ENCODE measurements around the gene PGLYRP1.

PGLYRP1 gene

GRCh38 chr19:46052896-46053295 lies 30.0 kb upstream of the PGLYRP1 start:
- Histone ChIP-seq H3K36me3 (ENCODE audit: control insufficient read depth, insufficient read depth, low read length) (no peaks in the 10 kb centered on the region), H3K9ac (ENCODE audit: low read depth, low read length) (no peak overlapping the region), H3K27ac (ENCODE audit: low read depth, low read length) (no peak overlapping the region), H3K4me1 (ENCODE audit: control insufficient read depth, insufficient read depth, low read length) (no peaks in the 10 kb centered on the region), H3K4me3 (ENCODE audit: low read depth, low read length) (no peak overlapping the region), H3K9me3 (ENCODE audit: control insufficient read depth, insufficient read depth, low read length) (no peaks in the 10 kb centered on the region), H3K27me3 (ENCODE audit: control insufficient read depth, insufficient read depth, low read length) (no peaks in the 10 kb centered on the region; the same call in 1 of the 2 replicates)

- Histone ChIP-seq H3K27ac (ENCODE audit: low read depth, low read length) (no peak overlapping the region), H3K27me3 (ENCODE audit: control insufficient read depth, insufficient read depth, low read length) (peaks cover 4% of the 10 kb centered on the region), H3K36me3 (ENCODE audit: control insufficient read depth, insufficient read depth, low read length) (no peaks in the 10 kb centered on the region), H3K4me3 (ENCODE audit: low read depth, low read length) (no peak overlapping the region), H3K9ac (ENCODE audit: low read depth, low read length) (no peak overlapping the region), H3K4me1 (ENCODE audit: control insufficient read depth, insufficient read depth, low read length) (no peaks in the 10 kb centered on the region), H3K9me3 (ENCODE audit: control insufficient read depth, insufficient read depth, low read length) (no peaks in the 10 kb centered on the region; the same call in 1 of the 2 replicates)
Measured at GRCh38 chr19:46049597-46049996, 26.7 kb upstream of the PGLYRP1 start.

DNA sequence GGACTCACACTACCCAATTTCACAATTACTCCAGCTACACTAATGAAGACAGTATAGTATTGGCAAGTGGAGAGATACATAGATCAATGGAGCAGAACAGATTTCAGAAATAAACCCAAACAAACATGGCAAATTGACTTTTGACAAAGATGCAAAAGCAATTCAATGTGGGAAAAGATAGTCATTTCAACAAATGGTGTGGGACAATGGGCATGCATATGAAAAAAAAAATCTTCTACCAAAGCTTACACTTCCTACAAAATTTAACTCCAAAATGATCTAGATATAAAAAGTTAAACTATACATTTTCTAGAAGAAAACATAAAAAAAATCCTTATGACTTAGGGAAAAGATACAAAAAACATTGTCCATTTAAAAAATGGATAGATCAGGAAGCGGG lies 20.7 kb upstream of the PGLYRP1 start:
- Histone ChIP-seq H3K36me3 (ENCODE audit: control insufficient read depth, insufficient read depth, low read length) (no peaks in the 10 kb centered on the region), H3K4me3 (ENCODE audit: low read depth, low read length) (no peak overlapping the region), H3K9ac (ENCODE audit: low read depth, low read length) (no peak overlapping the region), H3K27ac (ENCODE audit: low read depth, low read length) (no peak overlapping the region), H3K4me1 (ENCODE audit: control insufficient read depth, insufficient read depth, low read length) (no peaks in the 10 kb centered on the region), H3K27me3 (ENCODE audit: control insufficient read depth, insufficient read depth, low read length) (peaks cover 4% of the 10 kb centered on the region; the same call in 1 of the 2 replicates), H3K9me3 (ENCODE audit: control insufficient read depth, insufficient read depth, low read length) (no peaks in the 10 kb centered on the region; the same call in 1 of the 2 replicates)

- Histone ChIP-seq H3K9ac (ENCODE audit: low read depth, low read length) (no peak overlapping the region), H3K4me1 (ENCODE audit: control insufficient read depth, insufficient read depth, low read length) (no peaks in the 10 kb centered on the region), H3K27ac (ENCODE audit: low read depth, low read length) (no peak overlapping the region), H3K9me3 (ENCODE audit: control insufficient read depth, insufficient read depth, low read length) (no peaks in the 10 kb centered on the region; the same call in 1 of the 2 replicates), H3K4me3 (ENCODE audit: low read depth, low read length) (no peak overlapping the region), H3K27me3 (ENCODE audit: control insufficient read depth, insufficient read depth, low read length) (peaks cover 4% of the 10 kb centered on the region; the same call in 1 of the 2 replicates), H3K36me3 (ENCODE audit: control insufficient read depth, insufficient read depth, low read length) (no peaks in the 10 kb centered on the region)
Measured at GRCh38 chr19:46042252-46042883, 19.5 kb upstream of the PGLYRP1 start.

DNA sequence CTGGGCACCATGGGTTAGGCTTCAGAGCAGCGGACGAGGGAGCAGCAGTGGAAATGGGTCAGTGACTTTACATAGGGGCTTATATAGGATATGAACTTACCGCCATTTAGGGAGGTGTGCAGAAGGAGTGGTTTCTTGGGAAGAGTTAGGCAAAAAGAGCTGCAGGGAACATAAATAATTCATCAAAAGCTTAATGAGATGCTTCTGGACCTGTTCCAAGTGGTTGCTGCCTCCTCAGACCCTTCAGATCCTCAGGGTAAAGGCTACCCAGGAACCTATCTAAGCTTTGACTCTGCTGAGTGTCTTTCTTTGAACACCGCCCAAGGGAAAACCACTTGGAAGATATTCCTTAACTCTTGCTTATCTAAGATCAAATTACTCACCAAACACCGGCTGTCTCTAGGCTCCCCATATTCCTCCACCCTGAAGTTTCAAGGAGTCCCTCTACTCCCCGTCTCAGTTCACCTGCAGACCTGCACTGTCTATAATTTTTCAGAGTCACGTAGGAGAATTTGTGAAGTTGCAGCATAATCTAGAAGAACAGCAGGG lies 18.2 kb upstream of the PGLYRP1 start, which contains the start of gene IGFL4:
Gene IGFL4, minus strand, starts transcription at position 51 of the 549 bp plus-strand sequence. Its CDS starts 40 bp downstream, at position 11.
- Histone ChIP-seq H3K4me1 (ENCODE audit: control insufficient read depth, insufficient read depth, low read length) (no peaks in the 10 kb centered on the region; the same call in 1 of the 2 replicates), H3K36me3 (ENCODE audit: control insufficient read depth, insufficient read depth, low read length) (no peaks in the 10 kb centered on the region), H3K9ac (ENCODE audit: low read depth, low read length) (no peak within 1 kb of the TSS), H3K9me3 (ENCODE audit: control insufficient read depth, insufficient read depth, low read length) (no peaks in the 10 kb centered on the region), H3K4me3 (ENCODE audit: low read depth, low read length) (no peak within 1 kb of the TSS), H3K27ac (ENCODE audit: low read depth, low read length) (no peak within 1 kb of the TSS), H3K27me3 (ENCODE audit: control insufficient read depth, insufficient read depth, low read length) (no peaks in the 10 kb centered on the region)

- Histone ChIP-seq H3K27ac (ENCODE audit: low read depth, low read length) (no peak overlapping the region), H3K4me1 (ENCODE audit: control insufficient read depth, insufficient read depth, low read length) (no peaks in the 10 kb centered on the region; the same call in 1 of the 2 replicates), H3K9me3 (ENCODE audit: control insufficient read depth, insufficient read depth, low read length) (no peaks in the 10 kb centered on the region), H3K36me3 (ENCODE audit: control insufficient read depth, insufficient read depth, low read length) (no peaks in the 10 kb centered on the region), H3K27me3 (ENCODE audit: control insufficient read depth, insufficient read depth, low read length) (no peaks in the 10 kb centered on the region), H3K4me3 (ENCODE audit: low read depth, low read length) (no peak overlapping the region), H3K9ac (ENCODE audit: low read depth, low read length) (no peak overlapping the region)
Measured at GRCh38 chr19:46040125-46040524, 17.3 kb upstream of the PGLYRP1 start.

- Histone ChIP-seq H3K36me3 (ENCODE audit: control insufficient read depth, insufficient read depth, low read length) (no peaks in the 10 kb centered on the region), H3K9ac (ENCODE audit: low read depth, low read length) (no peak overlapping the region), H3K27ac (ENCODE audit: low read depth, low read length) (no peak overlapping the region), H3K4me3 (ENCODE audit: low read depth, low read length) (no peak overlapping the region), H3K9me3 (ENCODE audit: control insufficient read depth, insufficient read depth, low read length) (no peaks in the 10 kb centered on the region), H3K4me1 (ENCODE audit: control insufficient read depth, insufficient read depth, low read length) (no peaks in the 10 kb centered on the region; the same call in 1 of the 2 replicates), H3K27me3 (ENCODE audit: control insufficient read depth, insufficient read depth, low read length) (no peaks in the 10 kb centered on the region)
Measured at GRCh38 chr19:46036744-46037128, 13.9 kb upstream of the PGLYRP1 start.

DNA sequence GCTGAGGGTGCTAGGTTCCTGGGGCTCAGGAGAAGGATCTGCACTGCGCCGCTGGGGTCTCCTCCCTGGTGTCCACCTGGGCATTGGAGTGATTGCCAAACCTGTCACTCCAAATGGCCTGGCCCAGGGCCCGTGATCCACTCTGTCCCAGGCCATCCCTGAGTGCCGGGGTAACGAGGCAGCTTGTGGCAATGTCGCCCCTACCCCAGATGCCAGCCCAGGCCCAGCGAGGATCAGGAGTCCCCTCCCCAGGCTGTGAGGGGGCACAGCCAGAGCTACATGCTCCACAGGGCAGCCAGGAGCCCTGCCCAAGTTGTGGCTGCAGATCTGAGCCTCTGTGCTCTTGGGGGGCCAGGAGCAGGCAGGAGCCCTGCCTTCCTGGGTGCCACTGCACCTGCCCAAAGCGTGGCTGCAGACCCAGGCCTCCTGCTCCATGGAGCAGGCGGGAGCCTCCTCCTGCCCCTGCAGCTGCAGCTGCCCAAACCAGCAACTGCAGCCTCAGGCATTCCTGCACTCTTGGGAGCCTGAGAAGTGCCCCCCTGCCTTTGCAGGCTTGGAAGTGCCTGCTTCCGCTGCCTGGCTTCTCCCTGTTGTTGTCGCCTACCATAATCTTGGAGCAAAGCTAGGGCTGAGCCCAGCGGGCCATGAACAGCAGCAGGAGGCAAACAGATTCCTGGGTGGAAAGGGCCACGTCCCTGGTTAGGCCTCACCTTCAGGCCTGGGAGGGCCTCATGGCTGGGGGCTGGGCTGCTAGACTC lies 13.3 kb upstream of the PGLYRP1 start:
- H3K9ac ChIP-seq (ENCODE audit: low read depth, low read length), result no peak overlapping the region
- H3K27ac ChIP-seq (ENCODE audit: low read depth, low read length), result no peak overlapping the region
- H3K4me3 ChIP-seq (ENCODE audit: low read depth, low read length), result no peak overlapping the region
- H3K36me3 ChIP-seq (ENCODE audit: control insufficient read depth, insufficient read depth, low read length), result no peaks in the 10 kb centered on the region
- no peaks in the 10 kb centered on the region; the same call in 1 of the 2 replicates for H3K4me1 ChIP-seq (ENCODE audit: control insufficient read depth, insufficient read depth, low read length)
- no peaks in the 10 kb centered on the region for H3K27me3 ChIP-seq (ENCODE audit: control insufficient read depth, insufficient read depth, low read length)
- H3K9me3 ChIP-seq (ENCODE audit: control insufficient read depth, insufficient read depth, low read length), result no peaks in the 10 kb centered on the region

DNA sequence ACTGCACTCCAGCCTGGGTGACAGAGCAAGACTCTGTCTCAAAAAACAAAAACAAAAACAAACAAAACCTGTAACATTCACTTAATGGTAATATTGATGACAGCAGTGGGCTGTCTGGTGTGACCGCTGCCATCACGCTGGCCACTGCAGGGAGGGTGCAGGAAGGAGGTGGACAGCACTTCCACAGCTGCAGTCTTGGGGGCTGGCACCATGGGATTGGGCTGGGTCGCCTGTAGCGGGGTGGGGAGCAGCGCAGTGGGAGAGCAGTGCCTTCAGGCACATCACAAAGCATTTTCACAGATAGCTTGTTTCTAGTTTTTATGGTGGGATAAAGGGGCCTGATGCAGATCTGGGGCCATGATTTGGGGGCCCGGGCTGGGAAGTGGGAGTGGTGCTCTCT lies 12.7 kb upstream of the PGLYRP1 start:
- Histone ChIP-seq H3K36me3 (ENCODE audit: control insufficient read depth, insufficient read depth, low read length) (no peaks in the 10 kb centered on the region), H3K4me1 (ENCODE audit: control insufficient read depth, insufficient read depth, low read length) (no peaks in the 10 kb centered on the region; the same call in 1 of the 2 replicates), H3K4me3 (ENCODE audit: low read depth, low read length) (no peak overlapping the region), H3K27ac (ENCODE audit: low read depth, low read length) (no peak overlapping the region), H3K27me3 (ENCODE audit: control insufficient read depth, insufficient read depth, low read length) (no peaks in the 10 kb centered on the region), H3K9ac (ENCODE audit: low read depth, low read length) (no peak overlapping the region), H3K9me3 (ENCODE audit: control insufficient read depth, insufficient read depth, low read length) (no peaks in the 10 kb centered on the region)

GRCh38 chr19:46033401-46033800 lies 10.5 kb upstream of the PGLYRP1 start:
- H3K27me3 ChIP-seq (ENCODE audit: control insufficient read depth, insufficient read depth, low read length), result no peaks in the 10 kb centered on the region

GRCh38 chr19:46032597-46033025 lies 9.8 kb upstream of the PGLYRP1 start:
- Histone ChIP-seq H3K9ac (ENCODE audit: low read depth, low read length) (no peak overlapping the region), H3K27me3 (ENCODE audit: control insufficient read depth, insufficient read depth, low read length) (no peaks in the 10 kb centered on the region), H3K4me3 (ENCODE audit: low read depth, low read length) (no peak overlapping the region), H3K36me3 (ENCODE audit: control insufficient read depth, insufficient read depth, low read length) (no peaks in the 10 kb centered on the region), H3K4me1 (ENCODE audit: control insufficient read depth, insufficient read depth, low read length) (no peaks in the 10 kb centered on the region; the same call in 1 of the 2 replicates), H3K27ac (ENCODE audit: low read depth, low read length) (no peak overlapping the region), H3K9me3 (ENCODE audit: control insufficient read depth, insufficient read depth, low read length) (no peaks in the 10 kb centered on the region)

More at GRCh38 chr19:46033401-46033800, 10.5 kb upstream of the PGLYRP1 start:
- H3K9me3 ChIP-seq (ENCODE audit: control insufficient read depth, insufficient read depth, low read length), result no peaks in the 10 kb centered on the region
- no peaks in the 10 kb centered on the region; the same call in 1 of the 2 replicates for H3K4me1 ChIP-seq (ENCODE audit: control insufficient read depth, insufficient read depth, low read length)
- no peak overlapping the region for H3K9ac ChIP-seq (ENCODE audit: low read depth, low read length)
- H3K36me3 ChIP-seq (ENCODE audit: control insufficient read depth, insufficient read depth, low read length), result no peaks in the 10 kb centered on the region
- no peak overlapping the region for H3K27ac ChIP-seq (ENCODE audit: low read depth, low read length)
- H3K4me3 ChIP-seq (ENCODE audit: low read depth, low read length), result no peak overlapping the region

All from HUES48 (cell line).